Spleen (tissue), 11 donors: ENCODE measurements around the gene SORCS1. TPM values are rescaled to one million over a fixed set of nuclear protein-coding genes. Genes with fewer than 3 reads are reported as not detected.

Source experiments
- DNase-seq: peaks from one replicate; pipeline ENCODE4 v3.0.0-alpha.2; 2020
- H3K27ac ChIP-seq, 8 donors: fragments of 200-600 bp; sonication (generic) in 7 of 8; 1 replicate in 4 of 8; 2 replicates in 4 of 8; pipeline versions ENCODE4 v1.5.0 to v1.8.0; 2016 to 2021; ENCODE audit warnings: inconsistent platforms in 4 of 8, mild to moderate bottlenecking in 4 of 8, moderate library complexity in 1 of 8
- H3K27me3 ChIP-seq, 7 donors: fragments of 200-600 bp; sonication (generic) in 6 of 7; replicated peaks in 1 of 7; 1 replicate in 4 of 7; 2 replicates in 3 of 7; pipeline versions ENCODE4 v1.5.0 to v1.8.0; 2016 to 2021; ENCODE audit warnings: inconsistent platforms in 3 of 7, mild to moderate bottlenecking in 1 of 7
- H3K36me3 ChIP-seq, 6 donors: fragments of 200-600 bp; sonication (generic) in 5 of 6; 1 replicate in 4 of 6; 2 replicates in 2 of 6; pipeline versions ENCODE4 v1.5.0 to v1.8.0; 2016 to 2021; ENCODE audit warnings: inconsistent platforms in 2 of 6
- H3K4me1 ChIP-seq, 6 donors: fragments of 200-600 bp; sonication (generic) in 5 of 6; 1 replicate in 3 of 6; 2 replicates in 3 of 6; pipeline versions ENCODE4 v1.5.0 to v1.8.0; 2016 to 2021; ENCODE audit warnings: inconsistent platforms in 3 of 6
- H3K4me3 ChIP-seq, 8 donors: fragments of 200-600 bp; sonication (generic) in 7 of 8; 1 replicate in 4 of 8; 2 replicates in 4 of 8; pipeline versions ENCODE4 v1.5.0 to v1.8.0; 2016 to 2021; ENCODE audit warnings: inconsistent platforms in 4 of 8, mild to moderate bottlenecking in 4 of 8, moderate library complexity in 2 of 8
- H3K9me3 ChIP-seq, 8 donors: fragments of 200-600 bp; sonication (generic) in 7 of 8; 1 replicate in 4 of 8; 2 replicates in 4 of 8; pipeline versions ENCODE4 v1.5.0 to v1.8.0; 2016 to 2021; ENCODE audit warnings: inconsistent platforms in 4 of 8
- CTCF ChIP-seq, 11 experiments: fragments of 200-600 bp in 7 of 11; fragments of 450-650 bp in 4 of 11; sonication (generic) in 4 of 11; IDR thresholded peaks in 8 of 11; conservative IDR thresholded peaks in 3 of 11; 1 replicate in 7 of 11; 2 replicates in 4 of 11; pipeline versions ENCODE4 v1.4.0 to v1.8.0; 2016 to 2021; ENCODE audit warnings: antibody characterized with exemption in 11 of 11, inconsistent platforms in 4 of 11, mild to moderate bottlenecking in 1 of 11
- POLR2A ChIP-seq, 3 donors: fragments of 450-650 bp; IDR thresholded peaks; one replicate each; pipeline ENCODE4 v1.5.1; 2017; ENCODE audit warnings: antibody characterized with exemption in 3 of 3, mild to moderate bottlenecking in 1 of 3
- POLR2AphosphoS5 ChIP-seq, 3 donors: sonication (generic); formaldehyde crosslinking; IDR thresholded peaks; one replicate each; pipeline ENCODE4 v1.5.1; 2017; ENCODE audit warnings: antibody characterized with exemption in 3 of 3
- WGBS, 5 donors: extraction: QIAGEN DNeasy Blood & Tissue Kit in 3 of 5; methylation state at CpG; one replicate each; pipeline versions ENCODE4 v1.1.5 to v1.1.7; 2013 to 2018; 5-methylcytosine and 5-hydroxymethylcytosine counted together
- intact Hi-C: fragments of 100-400 bp; cut with DNase I; formaldehyde crosslinking; loops from one replicate; pipeline ENCODE4 v1.15.0; 2023; ENCODE audit warnings: low total_unique reads
- polyA plus RNA-seq, 3 donors: library from polyadenylated mRNA; stranded (reverse); fragments of 200-250 nt; gene quantifications; one replicate each; pipeline ENCODE4 v1.2.1, GENCODE V29; 2013
- total RNA-seq, 7 donors: library from RNA; depleted of rRNA in 3 of 7; stranded (reverse); fragments of >200 nt in 3 of 7; fragmentation: NEBNext Ultra II Directional in 4 of 7; extraction: Animal tissue kit (Norgen Biotek cat#: 25700) in 4 of 7; gene quantifications; one replicate each; pipeline versions ENCODE4 v1.1.0 to v1.2.1, GENCODE V29; 2016 to 2021
- donor health status: healthy with polysubstance abuse.
- donor health status: DM: no; HTN: no; CAD: no; lungs with moderate emphysema.
- donor health status: DM: no; HTN: no; CAD: no.
- donor health status: Bipolar disorder and iron deficiency.
- donor health status: healthy.
- donor health status: DM: no; HTN: no; CAD: no.
- donor health status: DM: yes; HTN: yes; CAD: no.

Gene SORCS1
- total and polyA plus RNA-seq, 10 donors: 0.67 to 2.7 (median 1.6) TPM

- Histone ChIP-seq H3K4me3 (no peak overlapping the region), H3K36me3 (no peaks in the 10 kb centered on the region), H3K9me3 (no peaks in the 10 kb centered on the region), H3K4me1 (no peaks in the 10 kb centered on the region), H3K27me3 (no peaks in the 10 kb centered on the region), H3K27ac (no peak overlapping the region)
- WGBS, 5 donors: 86 to 95% (median 94%) methylated on average over 3 of the region's 3 CpGs
- intact Hi-C loops: no loop called here
- no peak for DNase-seq
- TF ChIP-seq CTCF (IDR thresholded peaks at IDR 0.05 in 8 of 11, conservative IDR thresholded peaks at IDR 0.05 in 3 of 11) (no peak), POLR2A (IDR thresholded peaks at IDR 0.05) (no peak), POLR2AphosphoS5 (IDR thresholded peaks at IDR 0.05) (no peak)
These were observed 599.0 kb downstream of the SORCS1 start for GRCh38 chr10:106565546-106565945.

GRCh38 chr10:106563384-106563783 is 601.1 kb downstream of the SORCS1 start:
- 39 to 51% (median 46%) methylated on average over 3 of the region's 3 CpGs for WGBS, 5 donors
- H3K4me1 ChIP-seq: no peaks in the 10 kb centered on the region
- H3K4me3 ChIP-seq: no peak overlapping the region
- H3K27me3 ChIP-seq: no peaks in the 10 kb centered on the region
- H3K9me3 ChIP-seq: no peaks in the 10 kb centered on the region
- DNase-seq: no peak
- no peaks in the 10 kb centered on the region for H3K36me3 ChIP-seq
- intact Hi-C loops: no loop called here
- TF ChIP-seq CTCF (IDR thresholded peaks at IDR 0.05 in 8 of 11, conservative IDR thresholded peaks at IDR 0.05 in 3 of 11): no peak
- no peak for TF ChIP-seq POLR2A (IDR thresholded peaks at IDR 0.05)
- H3K27ac ChIP-seq: no peak overlapping the region

- Histone ChIP-seq H3K9me3 (no peaks in the 10 kb centered on the region), H3K4me1 (no peaks in the 10 kb centered on the region), H3K36me3 (no peaks in the 10 kb centered on the region), H3K27ac (no peak overlapping the region), H3K27me3 (no peaks in the 10 kb centered on the region), H3K4me3 (no peak overlapping the region)
- intact Hi-C loops: no loop called here
- 78 to 95% (median 92%) methylated on average over 5 of the region's 5 CpGs for WGBS, 5 donors
- TF ChIP-seq CTCF (IDR thresholded peaks at IDR 0.05 in 8 of 11, conservative IDR thresholded peaks at IDR 0.05 in 3 of 11): no peak
- TF ChIP-seq POLR2A (IDR thresholded peaks at IDR 0.05): no peak
- TF ChIP-seq POLR2AphosphoS5 (IDR thresholded peaks at IDR 0.05): no peak
- DNase-seq: no peak
These were observed 603.4 kb downstream of the SORCS1 start for GRCh38 chr10:106560925-106561640.

- Histone ChIP-seq H3K36me3 (no peaks in the 10 kb centered on the region), H3K4me3 (no peak overlapping the region), H3K27me3 (no peaks in the 10 kb centered on the region), H3K27ac (no peak overlapping the region), H3K4me1 (no peaks in the 10 kb centered on the region), H3K9me3 (no peaks in the 10 kb centered on the region)
- no peak for TF ChIP-seq POLR2A (IDR thresholded peaks at IDR 0.05)
- 62 to 95% (median 83%) methylated on average over 3 of the region's 3 CpGs for WGBS, 5 donors
- intact Hi-C loops: no loop called here
- no peak for DNase-seq
These were observed 605.1 kb downstream of the SORCS1 start for GRCh38 chr10:106559442-106559841.
